ENCODE measurements around the gene SPAG16.

The SPAG16 gene

GRCh38 chr2:213766465-213766901 is 482.2 kb downstream of the SPAG16 start:
- no peak overlapping the region for H3K27ac Mint-ChIP-seq
- peaks cover 2% of the 10 kb centered on the region for H3K4me1 Mint-ChIP-seq (ENCODE audit: low read depth)
- no peaks in the 10 kb centered on the region for H3K27me3 Mint-ChIP-seq (ENCODE audit: low read depth)
- no peaks in the 10 kb centered on the region for H3K9me3 Mint-ChIP-seq
- no peak overlapping the region for H3K4me3 Mint-ChIP-seq
- H3K36me3 Mint-ChIP-seq (ENCODE audit: low read depth) = no peaks in the 10 kb centered on the region

DNA sequence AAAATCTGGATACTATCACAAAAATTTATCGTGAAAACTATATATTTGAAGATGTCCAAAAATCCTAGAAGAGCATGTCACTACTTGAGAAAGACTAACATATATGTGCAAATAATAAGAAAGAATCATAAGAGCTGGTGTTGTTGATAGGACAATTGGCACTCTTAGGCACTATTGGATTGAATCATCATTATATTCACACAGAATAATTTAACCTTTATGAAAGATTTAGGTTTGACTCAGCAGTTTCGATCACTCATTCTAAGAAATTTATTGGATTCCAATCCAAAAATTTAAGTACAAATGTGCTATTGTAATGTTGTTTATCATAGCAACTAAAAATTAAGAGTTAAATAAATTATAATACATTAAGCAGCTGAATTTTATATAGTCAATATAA is 503.6 kb downstream of the SPAG16 start:
- Mint-ChIP-seq H3K9me3 (no peaks in the 10 kb centered on the region), H3K36me3 (ENCODE audit: low read depth) (no peaks in the 10 kb centered on the region), H3K4me1 (ENCODE audit: low read depth) (no peaks in the 10 kb centered on the region), H3K4me3 (no peak overlapping the region), H3K27me3 (ENCODE audit: low read depth) (no peaks in the 10 kb centered on the region), H3K27ac (no peak overlapping the region)

GRCh38 chr2:213789940-213790339 is 505.7 kb downstream of the SPAG16 start:
- H3K4me1 Mint-ChIP-seq (ENCODE audit: low read depth) = no peaks in the 10 kb centered on the region
- H3K4me3 Mint-ChIP-seq = no peak overlapping the region
- H3K9me3 Mint-ChIP-seq = no peaks in the 10 kb centered on the region

GRCh38 chr2:213792045-213792444 is 507.8 kb downstream of the SPAG16 start:
- H3K4me3 Mint-ChIP-seq = no peak overlapping the region
- no peak overlapping the region for H3K27ac Mint-ChIP-seq
- H3K36me3 Mint-ChIP-seq (ENCODE audit: low read depth) = no peaks in the 10 kb centered on the region
- H3K4me1 Mint-ChIP-seq (ENCODE audit: low read depth) = no peaks in the 10 kb centered on the region
- no peaks in the 10 kb centered on the region for H3K9me3 Mint-ChIP-seq
- no peaks in the 10 kb centered on the region for H3K27me3 Mint-ChIP-seq (ENCODE audit: low read depth)

More at GRCh38 chr2:213789940-213790339, 505.7 kb downstream of the SPAG16 start:
- H3K27me3 Mint-ChIP-seq (ENCODE audit: low read depth) = no peaks in the 10 kb centered on the region
- no peaks in the 10 kb centered on the region for H3K36me3 Mint-ChIP-seq (ENCODE audit: low read depth)
- no peak overlapping the region for H3K27ac Mint-ChIP-seq

GRCh38 chr2:213806125-213806726 is 522.0 kb downstream of the SPAG16 start:
- Mint-ChIP-seq H3K9me3 (no peaks in the 10 kb centered on the region), H3K27ac (no peak overlapping the region), H3K27me3 (ENCODE audit: low read depth) (no peaks in the 10 kb centered on the region), H3K36me3 (ENCODE audit: low read depth) (no peaks in the 10 kb centered on the region), H3K4me3 (no peak overlapping the region), H3K4me1 (ENCODE audit: low read depth) (no peaks in the 10 kb centered on the region)

- H3K4me1 Mint-ChIP-seq (ENCODE audit: low read depth) = no peaks in the 10 kb centered on the region
- no peak overlapping the region for H3K4me3 Mint-ChIP-seq
- H3K36me3 Mint-ChIP-seq (ENCODE audit: low read depth) = no peaks in the 10 kb centered on the region
- no peaks in the 10 kb centered on the region for H3K9me3 Mint-ChIP-seq
- H3K27me3 Mint-ChIP-seq (ENCODE audit: low read depth) = no peaks in the 10 kb centered on the region
- no peak overlapping the region for H3K27ac Mint-ChIP-seq
Observed at GRCh38 chr2:213816583-213816982, 532.3 kb downstream of the SPAG16 start.

GRCh38 chr2:213818436-213818835 is 534.2 kb downstream of the SPAG16 start:
- Mint-ChIP-seq H3K4me1 (ENCODE audit: low read depth) (no peaks in the 10 kb centered on the region), H3K27ac (no peak overlapping the region), H3K4me3 (no peak overlapping the region), H3K27me3 (ENCODE audit: low read depth) (no peaks in the 10 kb centered on the region), H3K36me3 (ENCODE audit: low read depth) (no peaks in the 10 kb centered on the region), H3K9me3 (peaks cover 4% of the 10 kb centered on the region)

DNA sequence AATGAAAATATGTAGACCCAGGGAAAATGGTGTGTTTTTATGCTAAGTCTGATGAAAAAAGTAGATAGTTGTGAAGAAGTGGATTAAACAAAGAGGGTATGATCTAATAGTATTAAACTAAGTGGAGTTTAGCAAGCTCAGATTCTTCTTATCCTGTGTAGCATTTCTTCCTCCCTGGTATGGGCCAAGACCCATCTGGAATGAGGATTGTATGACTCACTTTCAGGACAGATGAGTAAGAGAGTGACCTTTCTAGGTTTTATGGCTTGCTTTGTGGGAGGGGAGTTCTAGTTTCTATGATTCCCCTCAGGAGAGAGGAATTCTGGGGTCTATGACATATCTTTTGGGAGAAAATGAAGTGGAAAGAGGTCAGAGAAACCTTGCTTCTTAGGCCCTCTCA is 550.1 kb downstream of the SPAG16 start:
- peaks cover 3% of the 10 kb centered on the region for H3K9me3 Mint-ChIP-seq
- no peaks in the 10 kb centered on the region for H3K36me3 Mint-ChIP-seq (ENCODE audit: low read depth)
- no peaks in the 10 kb centered on the region for H3K4me1 Mint-ChIP-seq (ENCODE audit: low read depth)
- H3K27ac Mint-ChIP-seq = no peak overlapping the region
- no peak overlapping the region for H3K4me3 Mint-ChIP-seq
- no peaks in the 10 kb centered on the region for H3K27me3 Mint-ChIP-seq (ENCODE audit: low read depth)

DNA sequence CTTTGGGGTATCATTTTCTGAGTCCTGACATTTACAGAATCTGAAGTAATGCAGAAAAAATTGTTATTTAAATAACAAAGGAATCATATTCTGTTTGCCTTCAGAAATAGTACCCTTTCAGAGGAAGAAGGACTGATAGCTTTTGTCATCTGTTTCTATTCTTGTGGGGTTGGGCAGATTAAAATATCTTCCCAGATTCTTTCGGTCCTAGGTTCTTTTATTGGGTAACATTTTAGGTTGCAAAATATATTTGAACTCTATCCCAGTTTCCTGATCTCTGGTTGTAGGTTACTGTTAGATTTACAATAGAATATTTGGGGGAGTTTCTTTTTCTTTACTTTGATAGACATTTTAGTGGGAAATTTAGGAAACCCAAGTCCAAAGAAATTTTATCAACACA is 550.5 kb downstream of the SPAG16 start:
- Mint-ChIP-seq H3K27ac (no peak overlapping the region), H3K9me3 (no peaks in the 10 kb centered on the region), H3K4me3 (no peak overlapping the region), H3K36me3 (ENCODE audit: low read depth) (no peaks in the 10 kb centered on the region), H3K27me3 (ENCODE audit: low read depth) (no peaks in the 10 kb centered on the region), H3K4me1 (ENCODE audit: low read depth) (no peaks in the 10 kb centered on the region)

DNA sequence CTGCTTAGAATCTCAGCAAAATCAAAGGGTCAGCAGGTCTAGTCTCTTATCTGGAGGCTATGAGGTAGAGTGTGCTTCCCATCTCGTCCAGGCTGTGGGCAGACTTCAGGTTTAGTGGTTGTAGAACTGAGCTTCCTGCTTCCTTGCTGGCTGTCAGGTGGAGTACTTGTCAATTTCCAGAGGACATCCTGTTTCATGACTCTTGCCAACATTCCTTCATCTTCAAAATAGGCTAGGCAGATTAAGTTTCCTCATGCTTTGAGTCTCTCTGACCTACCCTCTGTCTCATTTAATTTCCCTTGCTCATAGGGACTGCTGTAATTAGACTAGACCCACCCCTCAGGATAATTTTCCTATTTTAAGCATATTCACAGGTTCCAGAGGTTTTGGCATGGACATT is 562.6 kb downstream of the SPAG16 start:
- Mint-ChIP-seq H3K9me3 (no peaks in the 10 kb centered on the region), H3K27me3 (ENCODE audit: low read depth) (no peaks in the 10 kb centered on the region), H3K4me1 (ENCODE audit: low read depth) (no peaks in the 10 kb centered on the region), H3K36me3 (ENCODE audit: low read depth) (no peaks in the 10 kb centered on the region), H3K27ac (no peak overlapping the region), H3K4me3 (no peak overlapping the region)

DNA sequence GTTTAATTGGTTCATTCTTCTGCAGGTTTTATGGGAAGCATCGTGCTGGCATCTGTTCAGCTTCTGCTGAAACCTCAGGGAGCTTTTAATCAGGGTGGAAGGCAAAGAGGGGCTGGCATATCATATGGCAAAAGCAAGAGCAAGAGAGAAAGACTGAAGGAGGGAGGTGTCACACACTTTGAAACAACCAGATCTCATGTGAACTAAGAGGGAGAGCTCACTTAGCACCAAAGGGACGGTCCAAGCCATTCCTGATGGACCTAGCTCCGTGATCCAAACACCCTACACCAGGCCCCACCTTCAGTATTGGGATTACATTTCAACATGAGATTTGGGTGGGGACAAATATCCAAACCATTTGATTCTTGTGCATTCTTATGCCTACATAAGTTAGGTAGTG is 563.1 kb downstream of the SPAG16 start:
- Mint-ChIP-seq H3K36me3 (ENCODE audit: low read depth) (no peaks in the 10 kb centered on the region), H3K27ac (no peak overlapping the region), H3K4me3 (no peak overlapping the region), H3K27me3 (ENCODE audit: low read depth) (no peaks in the 10 kb centered on the region), H3K4me1 (ENCODE audit: low read depth) (no peaks in the 10 kb centered on the region), H3K9me3 (no peaks in the 10 kb centered on the region)

DNA sequence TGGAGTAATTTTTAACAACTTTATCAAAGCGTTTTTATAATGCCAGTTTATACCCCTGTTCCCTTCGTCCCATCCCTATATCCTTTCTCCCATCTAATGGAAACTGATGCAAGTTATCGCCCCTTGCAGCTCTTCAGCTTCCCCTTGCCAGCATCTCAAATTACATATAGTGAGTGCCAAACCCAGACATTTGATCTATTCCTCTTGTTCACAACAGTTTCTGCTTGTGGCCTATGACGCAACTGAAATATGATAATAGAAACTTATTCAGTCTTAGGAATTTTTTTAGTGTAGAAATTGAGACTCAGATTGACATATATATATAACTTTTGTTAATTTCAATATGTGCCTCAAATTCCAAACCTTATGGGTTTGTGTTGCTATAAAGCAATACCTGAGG is 564.4 kb downstream of the SPAG16 start:
- Mint-ChIP-seq H3K4me3 (no peak overlapping the region), H3K27me3 (ENCODE audit: low read depth) (no peaks in the 10 kb centered on the region), H3K27ac (no peak overlapping the region), H3K4me1 (ENCODE audit: low read depth) (no peaks in the 10 kb centered on the region), H3K36me3 (ENCODE audit: low read depth) (no peaks in the 10 kb centered on the region), H3K9me3 (no peaks in the 10 kb centered on the region)

- no peak overlapping the region for H3K4me3 Mint-ChIP-seq
- no peak overlapping the region for H3K27ac Mint-ChIP-seq
- H3K27me3 Mint-ChIP-seq (ENCODE audit: low read depth) = no peaks in the 10 kb centered on the region
- H3K36me3 Mint-ChIP-seq (ENCODE audit: low read depth) = no peaks in the 10 kb centered on the region
- H3K4me1 Mint-ChIP-seq (ENCODE audit: low read depth) = no peaks in the 10 kb centered on the region
- no peaks in the 10 kb centered on the region for H3K9me3 Mint-ChIP-seq
Observed at GRCh38 chr2:213861638-213862037, 577.4 kb downstream of the SPAG16 start.

DNA sequence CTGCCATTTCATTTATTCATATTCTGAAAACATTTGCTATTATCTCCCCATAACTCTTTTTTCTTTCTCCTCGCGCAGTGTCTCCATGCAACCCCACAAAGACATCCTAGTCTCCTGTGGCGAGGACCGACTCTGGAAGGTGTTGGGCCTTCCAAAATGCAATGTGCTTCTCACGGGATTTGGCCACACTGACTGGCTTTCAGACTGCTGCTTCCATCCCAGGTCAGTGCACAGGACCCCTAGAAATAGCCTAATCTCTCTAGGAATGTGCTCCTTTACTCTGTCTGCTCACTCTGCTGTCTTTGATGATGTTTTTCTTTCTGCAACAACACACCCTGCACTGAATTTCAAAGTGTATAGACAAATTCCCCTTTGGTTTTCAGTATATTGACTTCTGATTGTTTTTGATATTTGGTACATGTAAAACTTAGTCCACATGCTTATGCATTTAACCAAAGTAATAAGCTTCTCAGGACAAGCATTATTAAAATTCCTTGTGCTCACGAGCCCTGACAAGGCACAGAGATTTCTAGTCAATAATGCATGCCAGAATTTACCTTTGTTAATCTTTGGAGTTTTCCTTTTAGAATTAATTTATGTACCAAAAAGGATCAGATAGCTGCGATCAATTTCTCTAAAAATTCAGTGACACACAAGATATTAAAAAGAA is 578.3 kb downstream of the SPAG16 start:
- no peaks in the 10 kb centered on the region for H3K9me3 Mint-ChIP-seq

DNA sequence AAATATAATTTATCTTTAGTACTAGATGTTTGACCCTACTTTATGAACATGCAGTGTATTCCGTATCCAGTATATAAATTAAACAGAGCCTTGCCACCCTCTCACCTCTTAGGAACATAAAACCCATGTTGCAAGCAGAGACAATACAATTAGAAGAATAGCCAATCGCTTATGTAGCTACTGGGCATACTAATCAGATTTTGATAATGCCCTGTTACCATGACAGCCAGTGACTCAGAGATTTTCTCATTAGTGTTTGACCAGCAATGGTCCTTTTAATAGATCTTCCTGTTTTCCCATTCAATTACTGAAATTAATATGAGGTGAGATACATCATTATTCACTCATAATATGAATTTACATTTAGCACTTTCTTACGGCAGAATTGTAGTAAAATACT is 579.3 kb downstream of the SPAG16 start:
- no peak overlapping the region for H3K27ac Mint-ChIP-seq
- no peaks in the 10 kb centered on the region for H3K4me1 Mint-ChIP-seq (ENCODE audit: low read depth)
- H3K9me3 Mint-ChIP-seq = no peaks in the 10 kb centered on the region
- H3K27me3 Mint-ChIP-seq (ENCODE audit: low read depth) = no peaks in the 10 kb centered on the region
- H3K36me3 Mint-ChIP-seq (ENCODE audit: low read depth) = no peaks in the 10 kb centered on the region
- no peak overlapping the region for H3K4me3 Mint-ChIP-seq

More for the DNA sequence above, 578.3 kb downstream of the SPAG16 start:
- no peak overlapping the region for H3K4me3 Mint-ChIP-seq
- no peaks in the 10 kb centered on the region for H3K27me3 Mint-ChIP-seq (ENCODE audit: low read depth)
- no peaks in the 10 kb centered on the region for H3K36me3 Mint-ChIP-seq (ENCODE audit: low read depth)
- no peak overlapping the region for H3K27ac Mint-ChIP-seq
- H3K4me1 Mint-ChIP-seq (ENCODE audit: low read depth) = no peaks in the 10 kb centered on the region
